Measurements from ENCODE around the gene LHX4.

LHX4 gene

DNA sequence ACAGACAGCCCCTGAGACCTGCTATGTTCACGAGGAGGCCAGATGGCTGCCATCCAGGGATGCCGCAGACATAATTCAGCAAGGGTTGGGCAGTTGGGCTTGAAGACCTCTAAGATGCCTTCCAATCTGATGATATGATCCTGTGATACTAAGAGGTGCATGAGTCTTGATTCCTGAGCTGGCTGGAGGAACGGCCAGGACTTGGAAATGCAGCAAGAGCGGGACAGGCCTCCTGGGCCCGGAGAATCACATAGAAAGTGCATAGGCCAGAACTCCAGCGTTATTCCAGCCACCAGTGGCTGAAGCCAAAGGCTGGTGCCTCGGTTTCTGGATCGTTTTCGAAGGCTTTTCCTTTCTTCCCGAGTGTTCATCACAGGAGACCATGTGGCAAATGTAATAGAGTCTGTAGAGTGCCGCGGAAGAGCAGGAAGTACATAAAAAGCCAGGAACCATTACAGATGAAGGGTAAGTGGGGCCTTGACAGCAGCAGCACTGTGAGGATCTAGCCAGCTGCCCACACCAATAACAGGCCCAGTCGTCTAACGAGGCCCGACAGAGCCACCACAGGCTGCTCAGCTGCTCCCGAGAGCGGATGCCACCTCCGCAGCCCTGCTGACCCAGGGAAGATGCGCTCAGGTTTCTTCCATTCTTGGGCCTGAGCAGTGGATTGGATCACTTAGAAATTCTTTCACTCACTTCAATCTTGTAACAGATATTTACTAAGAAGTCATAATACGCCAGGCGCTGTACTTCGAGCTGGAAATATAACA, 14.0 kb upstream of the LHX4 start:
- ChIA-PET POLR2A (no interaction called here), CTCF (interaction anchor here (0.9 to 1.2 kb wide), 2 partner anchors 8 to 262 kb away, joined by 3 read pairs; no protein-coding TSS in a partner anchor)
- DNase-seq (ENCODE audit: low read depth, low spot score), result no peak
- TF ChIP-seq, protein P1, sequence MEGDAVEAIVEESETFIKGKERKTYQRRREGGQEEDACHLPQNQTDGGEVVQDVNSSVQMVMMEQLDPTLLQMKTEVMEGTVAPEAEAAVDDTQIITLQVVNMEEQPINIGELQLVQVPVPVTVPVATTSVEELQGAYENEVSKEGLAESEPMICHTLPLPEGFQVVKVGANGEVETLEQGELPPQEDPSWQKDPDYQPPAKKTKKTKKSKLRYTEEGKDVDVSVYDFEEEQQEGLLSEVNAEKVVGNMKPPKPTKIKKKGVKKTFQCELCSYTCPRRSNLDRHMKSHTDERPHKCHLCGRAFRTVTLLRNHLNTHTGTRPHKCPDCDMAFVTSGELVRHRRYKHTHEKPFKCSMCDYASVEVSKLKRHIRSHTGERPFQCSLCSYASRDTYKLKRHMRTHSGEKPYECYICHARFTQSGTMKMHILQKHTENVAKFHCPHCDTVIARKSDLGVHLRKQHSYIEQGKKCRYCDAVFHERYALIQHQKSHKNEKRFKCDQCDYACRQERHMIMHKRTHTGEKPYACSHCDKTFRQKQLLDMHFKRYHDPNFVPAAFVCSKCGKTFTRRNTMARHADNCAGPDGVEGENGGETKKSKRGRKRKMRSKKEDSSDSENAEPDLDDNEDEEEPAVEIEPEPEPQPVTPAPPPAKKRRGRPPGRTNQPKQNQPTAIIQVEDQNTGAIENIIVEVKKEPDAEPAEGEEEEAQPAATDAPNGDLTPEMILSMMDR (IDR thresholded peaks at IDR 0.05; ENCODE audit: insufficient read depth, low read length, missing control alignments), result no peak
- no peak overlapping the region for H3K4me3 ChIP-seq (ENCODE audit: low read depth, low read length)

DNA sequence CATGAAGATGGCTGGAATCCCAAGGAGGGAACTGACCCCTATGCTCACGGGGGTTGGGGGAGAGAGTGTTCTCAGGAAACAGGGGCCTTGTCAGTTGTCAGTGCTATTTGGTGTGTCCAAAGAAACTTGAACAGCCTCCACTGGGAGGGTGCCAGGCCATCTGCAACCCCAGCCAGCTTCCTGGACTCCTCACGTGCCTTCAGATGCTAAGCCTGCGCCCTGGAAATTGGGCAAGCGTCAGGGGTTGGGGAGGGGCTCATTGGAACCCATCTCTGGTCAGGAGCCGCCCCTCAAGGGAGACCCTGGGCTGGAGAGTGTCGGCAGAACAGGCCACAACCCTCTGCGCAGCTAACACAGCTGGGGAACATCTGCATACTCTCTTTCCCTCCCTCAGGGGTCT, 13.1 kb upstream of the LHX4 start:
- TF ChIP-seq, protein P1 (IDR thresholded peaks at IDR 0.05; ENCODE audit: insufficient read depth, low read length, missing control alignments), result no peak
- POLR2A ChIA-PET, result no interaction called here
- no peak for DNase-seq (ENCODE audit: low read depth, low spot score)
- H3K4me3 ChIP-seq (ENCODE audit: low read depth, low read length), result no peak overlapping the region
- CTCF ChIA-PET, result interaction anchor here (0.9 to 1.5 kb wide), 5 partner anchors 9 to 261 kb away, joined by 3 read pairs; no protein-coding TSS in a partner anchor

DNA sequence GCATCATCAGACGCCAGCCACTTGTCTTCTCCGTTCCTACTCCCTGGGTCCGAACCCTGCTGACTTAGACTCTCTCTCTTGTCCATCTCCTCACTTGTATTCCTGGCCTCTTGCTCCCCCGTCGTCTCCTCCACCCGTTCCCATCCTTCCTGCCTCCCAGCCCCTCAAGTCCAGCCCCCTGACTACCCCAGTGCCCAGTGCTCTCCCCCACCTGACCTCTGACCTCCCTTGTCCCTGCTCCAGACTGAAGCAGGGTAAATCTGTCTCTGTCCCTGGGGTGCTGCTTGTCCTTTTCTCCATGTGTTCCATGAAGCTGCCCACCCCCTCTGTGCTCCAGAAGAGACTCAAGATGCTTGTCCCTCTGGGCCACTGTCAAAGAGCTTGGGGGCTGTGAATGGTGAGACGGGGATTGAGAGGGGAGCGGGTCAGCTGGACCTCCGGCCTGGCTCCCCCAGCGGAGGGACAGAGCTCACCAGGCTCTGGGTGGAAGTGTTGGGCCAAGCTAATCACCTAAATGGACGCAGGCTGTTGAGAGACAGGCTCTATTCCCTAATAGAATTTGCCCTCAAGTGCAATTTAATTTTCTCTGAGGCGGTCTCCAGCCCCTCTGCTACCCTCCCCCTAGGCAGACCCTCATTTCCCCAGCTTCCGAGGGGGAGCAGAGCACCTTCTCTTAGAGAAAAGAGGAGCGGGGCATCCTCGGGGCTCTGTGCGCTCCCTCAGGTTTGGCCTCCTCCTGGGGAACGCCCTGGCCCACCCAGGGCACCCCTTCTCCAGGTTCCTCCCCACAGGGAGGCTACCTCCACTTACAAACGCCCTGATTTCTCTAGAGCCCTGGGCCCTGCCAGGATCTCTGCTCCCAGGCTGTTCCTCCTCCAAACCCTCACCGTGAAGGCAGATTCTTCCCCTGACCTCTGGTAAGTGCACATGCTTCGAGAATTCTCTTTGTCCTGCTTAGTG, 11.0 kb upstream of the LHX4 start:
- TF ChIP-seq, protein P1 (IDR thresholded peaks at IDR 0.05; ENCODE audit: insufficient read depth, low read length, missing control alignments), result no peak
- POLR2A ChIA-PET, result no interaction called here
- DNase-seq (ENCODE audit: low read depth, low spot score), result no peak

DNA sequence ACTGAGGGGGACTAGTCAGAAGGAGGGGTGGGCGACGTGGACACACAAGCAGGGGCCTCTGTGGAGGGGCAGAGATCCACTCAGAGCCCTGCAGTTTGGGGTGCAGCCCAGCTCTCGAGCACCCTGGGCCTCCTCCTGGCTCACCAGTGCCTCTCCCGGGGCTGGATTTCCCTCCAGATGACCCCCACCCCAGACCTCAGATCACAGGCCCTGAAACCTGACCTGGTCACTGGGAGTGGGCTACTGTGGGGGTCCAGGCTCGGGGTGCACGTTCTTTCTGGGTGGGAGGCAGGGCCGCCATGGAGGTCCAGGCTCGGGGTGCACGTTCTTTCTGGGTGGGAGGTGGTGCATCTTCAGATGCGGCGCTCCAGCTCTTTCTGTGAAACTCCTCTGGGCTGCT, 10.3 kb upstream of the LHX4 start:
- ChIA-PET CTCF (no interaction called here), POLR2A (no interaction called here)
- DNase-seq (ENCODE audit: low read depth, low spot score), result no peak
- TF ChIP-seq, protein P1 (IDR thresholded peaks at IDR 0.05; ENCODE audit: insufficient read depth, low read length, missing control alignments), result no peak
- no peak overlapping the region for H3K4me3 ChIP-seq (ENCODE audit: low read depth, low read length)

More for the DNA sequence above, 11.0 kb upstream of the LHX4 start:
- no peak overlapping the region for H3K4me3 ChIP-seq (ENCODE audit: low read depth, low read length)
- CTCF ChIA-PET, result interaction anchor here (1.5 kb wide), 1 partner anchor 38 kb away, joined by 3 read pairs; no protein-coding TSS in a partner anchor

DNA sequence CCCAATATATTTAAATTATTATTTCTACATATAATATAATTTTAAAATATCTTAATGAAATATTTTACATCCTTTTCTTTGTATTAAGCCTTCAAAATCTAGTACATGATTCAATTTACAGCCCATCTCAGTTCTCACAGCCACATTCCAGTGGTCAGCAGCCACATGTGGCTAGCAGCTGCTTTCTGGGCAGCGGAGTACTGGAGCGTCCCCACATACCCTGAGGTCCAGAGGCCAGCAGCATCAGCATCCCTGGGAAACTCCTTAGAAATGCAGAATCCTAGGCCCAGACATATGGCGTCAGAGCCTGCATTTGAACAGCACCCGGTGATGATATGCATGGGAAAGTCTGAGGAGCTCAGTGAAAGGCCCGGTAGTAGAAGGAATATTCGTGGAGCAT, 8.6 kb upstream of the LHX4 start:
- TF ChIP-seq, protein P1 (IDR thresholded peaks at IDR 0.05; ENCODE audit: insufficient read depth, low read length, missing control alignments), result no peak
- CTCF ChIA-PET, result interaction anchor here (0.6 to 1.9 kb wide), 2 partner anchors 33 to 44 kb away, joined by 3 to 4 read pairs; no protein-coding TSS in a partner anchor
- no peak for DNase-seq (ENCODE audit: low read depth, low spot score)
- POLR2A ChIA-PET, result no interaction called here
- H3K4me3 ChIP-seq (ENCODE audit: low read depth, low read length), result no peak overlapping the region

DNA sequence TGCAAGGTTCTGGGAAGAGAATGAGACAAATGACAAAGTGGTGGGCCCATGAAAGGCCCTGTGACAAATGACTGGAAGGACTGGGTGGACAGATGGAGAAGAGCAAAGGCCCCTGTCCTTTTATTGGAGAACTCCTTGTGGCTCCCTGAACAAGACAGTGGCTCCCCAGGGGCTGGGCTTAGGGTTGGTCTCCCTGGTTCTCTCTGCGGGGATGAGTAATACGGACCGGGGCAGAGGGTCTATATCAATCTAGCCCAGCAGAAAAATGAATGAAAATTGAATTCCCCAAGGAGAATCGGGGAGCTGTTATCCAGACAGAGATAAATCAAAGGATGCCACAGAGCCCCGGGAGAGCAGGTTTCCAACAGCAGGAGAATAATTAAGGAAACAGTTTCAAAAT, 5.2 kb upstream of the LHX4 start:
- ChIA-PET CTCF (interaction anchor here (1.2 to 1.7 kb wide), 2 partner anchors 8 to 28 kb away, joined by 3 to 4 read pairs; no protein-coding TSS in a partner anchor), POLR2A (no interaction called here)

More for the DNA sequence above, 5.2 kb upstream of the LHX4 start:
- DNase-seq (ENCODE audit: low read depth, low spot score), result no peak
- TF ChIP-seq, protein P1 (IDR thresholded peaks at IDR 0.05; ENCODE audit: insufficient read depth, low read length, missing control alignments), result no peak
- no peak overlapping the region for H3K4me3 ChIP-seq (ENCODE audit: low read depth, low read length)
